Measurements from ENCODE around the gene COL27A1.

COL27A1 gene

DNA sequence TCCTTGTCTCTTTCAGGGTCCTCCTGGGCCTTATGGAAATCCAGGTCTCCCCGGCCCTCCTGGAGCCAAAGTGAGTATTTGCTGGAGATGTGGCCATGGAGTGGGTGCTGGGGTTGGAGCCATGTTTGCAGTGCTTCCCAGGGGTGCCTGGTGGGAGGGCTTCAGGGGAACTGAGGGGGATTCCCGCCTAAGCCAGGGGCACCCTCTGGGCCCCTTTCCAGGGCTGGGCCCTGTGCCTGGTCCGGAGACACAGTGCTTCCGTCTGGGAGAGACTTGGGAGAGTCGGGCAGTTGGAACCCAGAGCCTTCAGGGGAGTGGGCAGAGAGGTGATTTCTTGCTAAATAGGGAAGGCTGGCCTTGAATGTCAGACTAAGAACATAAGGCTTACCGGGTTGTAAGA lies 27.7 kb downstream of the COL27A1 start:
- DNase-seq (ENCODE audit: insufficient read length, low spot score) (no peak), FAIRE-seq (no peak)
- TF ChIP-seq, protein P1, sequence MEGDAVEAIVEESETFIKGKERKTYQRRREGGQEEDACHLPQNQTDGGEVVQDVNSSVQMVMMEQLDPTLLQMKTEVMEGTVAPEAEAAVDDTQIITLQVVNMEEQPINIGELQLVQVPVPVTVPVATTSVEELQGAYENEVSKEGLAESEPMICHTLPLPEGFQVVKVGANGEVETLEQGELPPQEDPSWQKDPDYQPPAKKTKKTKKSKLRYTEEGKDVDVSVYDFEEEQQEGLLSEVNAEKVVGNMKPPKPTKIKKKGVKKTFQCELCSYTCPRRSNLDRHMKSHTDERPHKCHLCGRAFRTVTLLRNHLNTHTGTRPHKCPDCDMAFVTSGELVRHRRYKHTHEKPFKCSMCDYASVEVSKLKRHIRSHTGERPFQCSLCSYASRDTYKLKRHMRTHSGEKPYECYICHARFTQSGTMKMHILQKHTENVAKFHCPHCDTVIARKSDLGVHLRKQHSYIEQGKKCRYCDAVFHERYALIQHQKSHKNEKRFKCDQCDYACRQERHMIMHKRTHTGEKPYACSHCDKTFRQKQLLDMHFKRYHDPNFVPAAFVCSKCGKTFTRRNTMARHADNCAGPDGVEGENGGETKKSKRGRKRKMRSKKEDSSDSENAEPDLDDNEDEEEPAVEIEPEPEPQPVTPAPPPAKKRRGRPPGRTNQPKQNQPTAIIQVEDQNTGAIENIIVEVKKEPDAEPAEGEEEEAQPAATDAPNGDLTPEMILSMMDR (IDR thresholded peaks at IDR 0.05; ENCODE audit: insufficient read depth, missing control alignments): no peak

DNA sequence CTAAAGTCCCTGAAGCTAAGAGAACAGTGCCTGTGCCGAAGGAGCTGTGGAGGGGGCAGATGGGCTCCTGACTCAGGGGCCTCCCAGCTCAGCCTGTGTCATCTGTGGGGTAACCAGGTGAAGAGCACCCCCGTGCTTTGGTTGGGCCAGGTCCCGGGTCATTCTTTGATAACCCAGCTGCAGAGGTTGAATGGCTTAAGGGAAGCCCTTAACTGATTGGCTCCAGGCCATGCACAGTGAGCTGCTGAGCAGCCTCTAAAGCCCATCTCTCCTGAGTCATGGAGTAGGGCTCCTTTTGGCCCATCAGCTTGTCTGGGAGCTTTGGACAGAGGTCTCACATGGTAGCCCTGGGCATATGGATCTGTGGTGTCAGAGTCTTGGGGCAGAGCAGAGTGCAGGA lies 28.7 kb downstream of the COL27A1 start:
- TF ChIP-seq, protein P1 (IDR thresholded peaks at IDR 0.05; ENCODE audit: insufficient read depth, missing control alignments): no peak
- FAIRE-seq (no peak), DNase-seq (ENCODE audit: insufficient read length, low spot score) (no peak)

DNA sequence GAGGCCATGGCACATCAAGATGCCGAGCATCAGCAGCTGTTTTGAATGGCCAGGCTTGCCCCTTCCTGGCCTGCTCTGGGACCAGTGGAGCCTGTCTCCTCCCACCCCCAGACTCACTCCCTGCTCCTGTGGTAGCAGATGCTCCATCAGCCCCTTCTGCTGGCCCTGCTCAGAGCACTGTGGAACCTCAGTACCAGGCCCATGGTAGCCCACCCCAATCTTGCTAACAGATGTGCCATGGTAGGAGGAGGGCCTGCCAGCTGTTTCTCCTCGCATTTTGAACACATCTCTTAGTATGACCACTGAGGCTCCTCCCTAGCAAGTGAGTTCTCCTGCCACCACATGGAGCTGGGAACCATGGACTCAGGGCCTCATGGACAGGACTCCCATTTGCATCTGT lies 29.5 kb downstream of the COL27A1 start:
- FAIRE-seq (no peak), DNase-seq (ENCODE audit: insufficient read length, low spot score) (no peak)
- TF ChIP-seq, protein P1 (IDR thresholded peaks at IDR 0.05; ENCODE audit: insufficient read depth, missing control alignments): no peak

DNA sequence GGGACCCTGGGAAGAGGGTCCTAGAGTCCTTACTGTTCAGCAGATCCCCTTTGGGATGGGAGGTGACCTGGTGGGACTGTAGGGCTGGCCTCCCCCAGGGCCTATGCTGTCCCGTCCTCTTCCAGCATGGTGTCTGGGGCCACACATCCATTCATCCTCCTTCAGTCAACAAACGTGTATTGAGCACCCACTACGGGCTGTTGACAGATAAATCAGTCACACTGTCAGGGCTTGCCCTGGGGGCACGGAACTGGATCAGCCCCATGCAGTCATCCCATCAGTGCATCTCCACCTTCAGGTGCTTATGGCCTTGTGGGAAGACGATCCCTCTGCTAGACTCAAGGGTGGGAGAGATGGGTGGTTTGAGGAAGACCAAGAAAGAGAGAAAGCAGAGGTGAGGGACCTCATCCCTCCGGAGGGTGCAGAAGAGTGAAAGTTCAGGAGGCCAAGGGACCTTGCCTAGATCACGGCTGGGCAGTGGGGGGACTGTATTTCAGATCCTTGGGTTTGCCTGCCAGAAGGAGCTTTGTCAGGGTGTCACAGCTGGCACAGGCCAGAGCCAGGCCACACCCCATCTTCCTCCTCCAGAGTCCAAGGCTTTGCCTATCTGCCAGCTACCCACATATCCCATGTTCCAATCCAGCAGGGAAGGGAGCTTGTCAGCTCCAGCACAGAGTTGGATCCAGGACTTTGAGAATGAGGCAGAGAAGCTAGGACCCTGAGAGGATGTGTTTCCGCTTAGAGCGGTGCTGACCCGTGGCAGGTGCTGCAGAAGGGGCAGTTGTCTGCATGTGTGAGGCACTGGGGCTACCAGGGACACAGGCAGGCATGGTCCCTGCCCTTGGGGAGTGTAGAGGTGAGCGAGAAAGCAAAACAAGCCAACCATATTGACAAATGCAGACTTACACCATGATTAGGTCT lies 30.5 kb downstream of the COL27A1 start:
- TF ChIP-seq, protein P1 (IDR thresholded peaks at IDR 0.05; ENCODE audit: insufficient read depth, missing control alignments): no peak
- no peak for FAIRE-seq
- DNase-seq (ENCODE audit: insufficient read length, low spot score): no peak

DNA sequence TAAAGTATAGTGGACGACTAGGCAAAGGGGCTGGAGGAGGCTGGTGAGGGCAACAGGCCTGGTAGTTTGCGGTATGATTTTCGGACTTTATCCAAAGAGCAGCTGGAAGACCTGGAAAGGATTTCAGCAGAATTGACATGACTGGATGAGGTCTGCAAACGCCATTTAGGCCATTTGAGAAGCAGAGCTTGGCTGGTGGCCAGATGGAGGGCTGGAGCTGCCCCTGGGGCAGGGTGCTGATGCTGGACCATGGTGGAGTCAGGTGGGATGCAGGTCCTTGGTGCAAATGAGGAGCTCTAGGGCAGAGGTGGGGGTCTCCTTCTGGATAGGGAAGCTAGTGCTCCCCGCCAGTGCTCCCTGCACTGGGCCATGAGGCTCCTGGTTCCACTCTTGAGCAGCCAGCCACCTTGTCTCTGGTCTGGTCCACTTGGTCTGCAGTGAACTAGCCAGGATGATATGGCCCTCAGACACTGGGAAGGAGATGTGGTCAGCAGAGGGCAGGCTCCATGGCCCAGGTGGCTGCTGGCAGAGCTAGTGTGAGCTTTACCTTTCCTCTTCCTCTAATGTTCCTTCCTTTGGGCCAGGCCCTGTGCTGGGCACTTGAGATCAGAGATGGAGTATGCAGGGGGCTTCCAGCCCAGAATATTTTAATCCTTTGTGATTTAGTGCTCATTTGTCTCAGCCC lies 31.4 kb downstream of the COL27A1 start:
- FAIRE-seq (no peak), DNase-seq (ENCODE audit: insufficient read length, low spot score) (no peak)
- TF ChIP-seq, protein P1 (IDR thresholded peaks at IDR 0.05; ENCODE audit: insufficient read depth, missing control alignments): no peak

DNA sequence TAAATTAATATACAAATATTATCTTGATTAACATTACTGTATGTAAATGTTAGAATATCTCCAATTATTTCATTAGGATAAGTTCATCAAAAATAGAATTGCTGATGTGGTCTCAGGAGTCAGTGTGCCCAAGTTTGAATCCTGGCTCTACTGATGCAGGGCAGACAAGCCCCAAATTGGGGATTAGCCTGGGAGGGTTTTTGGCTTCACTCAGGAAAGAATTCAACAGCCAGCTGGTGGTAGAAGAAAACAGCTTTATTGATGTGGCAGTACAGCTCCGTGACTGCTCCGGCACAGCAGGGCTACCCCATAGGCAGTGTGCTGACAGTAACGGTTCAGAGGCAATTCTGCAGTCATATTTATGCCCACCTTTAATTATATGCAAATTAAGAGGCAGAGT lies 32.5 kb downstream of the COL27A1 start:
- no peak for FAIRE-seq
- TF ChIP-seq, protein P1 (IDR thresholded peaks at IDR 0.05; ENCODE audit: insufficient read depth, missing control alignments): no peak

More for the DNA sequence above, 32.5 kb downstream of the COL27A1 start:
- DNase-seq (ENCODE audit: insufficient read length, low spot score): no peak
